TTC549 (cell line): ENCODE data around the gene ISG20L2.

Experiments
- FAIRE-seq: peaks from 2 replicates; lab custom pipeline; 2012; peaks lifted over from hg19 to GRCh38; lab: Jason Lieb, UNC

The ISG20L2 gene

DNA sequence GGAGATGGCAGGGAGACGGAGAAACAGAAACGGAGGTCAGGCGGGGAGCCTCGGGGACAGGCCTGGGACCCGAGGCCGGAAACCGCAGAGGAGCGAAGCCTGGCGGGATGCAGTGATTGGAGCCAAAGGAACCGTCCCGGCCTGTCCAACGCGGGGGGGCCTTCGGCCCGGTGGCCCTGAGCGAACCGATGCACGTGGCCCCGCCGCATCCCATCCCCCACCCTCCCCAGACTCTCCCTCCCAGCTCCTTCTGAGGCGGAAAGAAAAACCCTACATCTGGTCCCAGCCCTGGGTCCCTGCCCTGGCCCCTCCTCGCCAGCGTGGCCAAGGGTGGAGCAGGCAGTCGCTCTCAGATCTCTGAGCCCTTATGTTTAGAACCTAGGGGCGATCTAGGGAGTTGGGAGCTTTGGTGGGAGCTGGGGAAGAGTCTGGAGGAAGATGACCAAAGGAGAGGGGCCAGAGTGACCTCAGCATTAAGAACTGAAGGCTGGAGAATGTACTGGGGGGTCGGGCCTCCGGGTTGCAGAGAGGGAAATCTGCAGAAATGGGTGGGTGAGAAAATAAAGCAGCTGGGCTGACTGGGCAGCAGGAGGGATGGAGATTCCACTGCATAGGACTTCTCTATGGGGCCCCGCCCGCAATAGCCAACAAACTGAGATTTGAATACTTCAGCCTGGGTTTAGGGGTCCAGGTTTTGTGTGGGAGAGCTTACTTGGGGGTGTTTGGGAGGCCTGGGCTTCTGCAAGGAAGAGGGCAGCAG is 21.7 kb downstream of the ISG20L2 start:
- no peak for FAIRE-seq

GRCh38 chr1:156705918-156706656 is 22.5 kb downstream of the ISG20L2 start:
- FAIRE-seq: peak; percentile 28

GRCh38 chr1:156705321-156705917 is 23.1 kb downstream of the ISG20L2 start, which contains the start of gene CRABP2:
TSS of gene CRABP2 (minus strand) at chr1:156705583. CDS start at chr1:156705446, 137 bp downstream.
- no peak for FAIRE-seq

DNA sequence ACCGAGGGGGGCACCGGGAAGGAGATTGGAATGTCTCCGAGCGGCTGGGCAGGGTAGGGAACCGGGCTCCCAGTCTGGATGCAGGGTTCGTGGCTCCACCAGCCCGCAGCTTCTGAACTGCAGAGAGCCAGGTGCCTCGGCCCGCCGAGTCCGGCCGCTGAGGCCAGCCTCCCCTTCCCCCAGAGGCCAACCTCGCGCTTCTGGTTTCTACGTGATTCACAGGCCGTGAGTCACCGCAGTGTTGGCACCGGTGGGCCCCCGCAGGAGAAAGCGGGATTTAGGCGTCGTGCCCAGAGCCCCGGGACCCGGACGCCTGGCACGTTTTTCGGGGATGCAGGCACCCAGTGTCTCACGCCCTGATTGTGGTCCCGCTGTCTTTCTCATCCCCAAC is 23.6 kb downstream of the ISG20L2 start:
- FAIRE-seq: no peak

GRCh38 chr1:156704166-156704711 is 24.3 kb downstream of the ISG20L2 start:
- no peak for FAIRE-seq

GRCh38 chr1:156703741-156704140 is 24.8 kb downstream of the ISG20L2 start:
- FAIRE-seq: no peak

GRCh38 chr1:156703336-156703735 is 25.2 kb downstream of the ISG20L2 start:
- FAIRE-seq: no peak

DNA sequence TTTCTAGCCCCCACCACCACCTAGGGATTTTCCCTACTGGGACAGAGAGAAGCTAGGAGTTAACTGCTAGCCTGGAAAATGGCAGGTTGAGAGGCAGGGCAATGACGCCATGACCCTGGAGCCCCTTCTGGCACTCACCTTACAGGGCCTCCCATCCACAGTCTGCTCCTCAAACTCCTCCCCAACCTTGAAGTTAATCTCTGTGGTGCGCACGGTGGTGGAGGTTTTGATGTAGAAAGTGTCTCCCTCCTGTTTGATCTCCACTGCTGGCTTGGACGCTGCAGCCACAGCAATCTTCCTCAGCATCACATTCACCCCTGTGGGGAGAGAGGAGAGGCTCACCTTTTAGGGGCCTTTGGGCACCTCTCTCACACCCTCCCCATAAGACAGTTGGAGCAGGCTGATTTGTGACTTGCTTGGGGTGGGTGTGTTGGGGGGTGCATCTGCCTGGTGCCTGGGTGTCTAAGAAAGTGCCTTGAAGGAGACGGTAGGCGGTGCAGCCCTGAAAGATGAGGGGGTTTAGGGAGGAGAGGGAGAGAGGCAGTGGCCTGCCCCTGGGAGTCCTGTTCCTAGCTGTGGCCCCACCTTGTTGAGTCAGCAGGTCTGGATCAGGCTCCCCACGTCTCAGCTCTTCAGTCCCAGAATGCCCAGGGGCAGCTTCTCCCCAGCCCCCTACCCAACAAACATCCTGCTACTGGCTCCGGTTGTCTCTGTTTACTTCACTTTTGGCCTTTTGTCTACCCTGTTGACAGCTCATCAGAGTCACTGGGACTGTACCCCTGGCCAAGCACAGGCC is 27.6 kb downstream of the ISG20L2 start:
- FAIRE-seq: no peak

DNA sequence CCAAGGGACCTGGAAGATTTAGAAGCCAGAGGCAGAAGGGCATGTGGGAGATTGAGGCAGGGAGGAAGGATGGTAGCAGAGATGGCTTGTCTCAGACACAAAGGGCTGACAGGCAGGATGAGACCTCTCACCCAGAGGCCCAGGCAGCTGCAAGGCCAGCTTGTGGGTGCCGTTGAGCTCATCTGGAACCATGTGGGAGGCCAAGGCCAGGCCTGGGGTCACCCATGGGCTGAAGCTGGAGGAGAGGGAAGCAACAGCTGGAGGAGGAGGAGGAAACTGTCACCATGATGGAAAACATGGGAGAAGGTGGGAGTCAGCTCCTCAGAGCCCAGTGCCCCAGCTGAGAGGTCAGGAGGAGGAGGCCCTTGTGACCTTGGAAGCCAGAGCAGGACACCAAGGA is 29.6 kb downstream of the ISG20L2 start:
- FAIRE-seq: no peak

DNA sequence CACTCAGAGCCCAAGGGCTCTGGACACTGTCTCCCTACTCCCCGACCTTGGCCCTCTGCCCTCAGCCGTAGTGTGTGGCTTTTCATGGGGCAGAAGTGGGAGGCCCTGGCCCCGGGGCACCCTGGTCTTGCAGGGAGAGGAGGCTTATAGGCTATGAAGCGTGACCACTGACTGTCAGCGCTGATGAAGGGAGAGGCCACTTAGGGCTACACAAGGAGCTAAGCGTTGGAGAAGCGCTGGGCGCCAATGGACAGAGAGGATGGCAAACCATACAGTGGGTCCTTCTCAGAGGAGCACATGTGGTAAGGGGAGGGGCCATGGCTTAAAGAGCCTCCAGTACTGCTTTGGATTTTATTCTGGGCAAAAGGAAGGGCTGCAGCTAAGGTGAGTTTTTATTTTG is 31.1 kb downstream of the ISG20L2 start:
- FAIRE-seq: no peak

DNA sequence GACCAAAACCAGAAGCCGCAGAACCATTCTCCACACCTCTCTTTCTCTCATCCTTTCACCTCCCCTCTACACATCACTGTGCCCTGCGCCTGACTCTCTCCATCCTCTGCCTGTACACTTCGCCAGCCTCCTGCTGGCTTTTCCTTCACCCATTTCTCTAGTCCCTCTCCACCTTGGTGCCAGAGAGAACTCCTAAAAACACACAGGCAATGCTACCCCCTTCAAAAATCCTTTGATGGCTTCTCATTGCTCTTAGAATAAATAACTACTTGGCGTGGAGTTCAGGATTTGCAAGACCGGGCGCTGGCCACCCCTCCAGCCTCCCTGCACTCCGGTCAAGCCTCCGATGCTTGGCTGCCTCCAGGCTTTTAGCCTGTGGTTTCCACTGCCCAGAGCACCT is 31.8 kb downstream of the ISG20L2 start:
- no peak for FAIRE-seq

- FAIRE-seq: no peak
Observed at GRCh38 chr1:156694690-156694962, 33.9 kb downstream of the ISG20L2 start.

DNA sequence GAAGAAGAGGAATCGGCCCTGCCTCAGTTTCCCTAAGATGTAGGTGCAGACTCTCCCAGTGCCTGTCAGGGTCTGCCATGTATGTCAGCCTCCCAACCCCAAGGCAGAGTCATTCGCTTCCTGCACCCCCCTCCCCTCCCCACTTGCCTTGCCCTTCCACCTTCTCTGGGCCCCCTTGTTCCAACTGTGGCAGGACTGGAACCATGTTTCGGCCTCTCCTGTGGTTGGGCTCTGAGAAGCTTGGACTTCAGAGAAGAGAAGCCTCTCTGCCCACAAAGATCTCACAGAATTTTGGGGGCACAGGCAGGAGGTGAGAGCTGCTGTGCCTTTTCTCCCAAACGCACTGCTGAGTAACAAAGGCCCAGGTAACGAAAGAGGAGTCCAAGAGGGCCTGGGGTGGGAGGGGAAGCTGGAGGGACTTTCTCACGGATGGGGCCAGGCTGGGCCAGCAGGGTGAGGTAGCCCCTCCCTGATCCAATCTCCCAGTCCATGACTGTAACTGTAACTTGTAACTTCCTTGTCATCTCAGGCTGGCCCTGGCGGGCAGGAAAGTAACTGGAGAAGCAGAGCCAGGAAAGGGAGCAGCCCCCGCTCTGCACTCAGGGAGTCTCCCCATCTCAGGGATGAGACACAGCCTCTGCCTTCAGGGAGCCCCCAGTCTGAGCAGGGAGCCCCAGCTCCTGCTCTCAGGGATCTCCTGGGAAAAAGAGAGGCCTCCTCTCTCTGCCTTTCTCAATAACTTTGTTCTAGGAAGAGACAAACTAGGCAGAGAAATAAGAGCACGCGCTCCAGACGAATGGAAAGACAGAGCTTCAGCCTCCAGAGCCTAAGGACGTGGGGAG is 34.5 kb downstream of the ISG20L2 start:
- FAIRE-seq: no peak

GRCh38 chr1:156692925-156693847 is 35.4 kb downstream of the ISG20L2 start:
- no peak for FAIRE-seq

GRCh38 chr1:156692441-156692924 is 36.1 kb downstream of the ISG20L2 start:
- no peak for FAIRE-seq

GRCh38 chr1:156691665-156692440 is 36.7 kb downstream of the ISG20L2 start:
- FAIRE-seq: no peak

GRCh38 chr1:156691191-156691590 is 37.4 kb downstream of the ISG20L2 start:
- no peak for FAIRE-seq

GRCh38 chr1:156690675-156691036 is 37.9 kb downstream of the ISG20L2 start:
- FAIRE-seq: no peak

DNA sequence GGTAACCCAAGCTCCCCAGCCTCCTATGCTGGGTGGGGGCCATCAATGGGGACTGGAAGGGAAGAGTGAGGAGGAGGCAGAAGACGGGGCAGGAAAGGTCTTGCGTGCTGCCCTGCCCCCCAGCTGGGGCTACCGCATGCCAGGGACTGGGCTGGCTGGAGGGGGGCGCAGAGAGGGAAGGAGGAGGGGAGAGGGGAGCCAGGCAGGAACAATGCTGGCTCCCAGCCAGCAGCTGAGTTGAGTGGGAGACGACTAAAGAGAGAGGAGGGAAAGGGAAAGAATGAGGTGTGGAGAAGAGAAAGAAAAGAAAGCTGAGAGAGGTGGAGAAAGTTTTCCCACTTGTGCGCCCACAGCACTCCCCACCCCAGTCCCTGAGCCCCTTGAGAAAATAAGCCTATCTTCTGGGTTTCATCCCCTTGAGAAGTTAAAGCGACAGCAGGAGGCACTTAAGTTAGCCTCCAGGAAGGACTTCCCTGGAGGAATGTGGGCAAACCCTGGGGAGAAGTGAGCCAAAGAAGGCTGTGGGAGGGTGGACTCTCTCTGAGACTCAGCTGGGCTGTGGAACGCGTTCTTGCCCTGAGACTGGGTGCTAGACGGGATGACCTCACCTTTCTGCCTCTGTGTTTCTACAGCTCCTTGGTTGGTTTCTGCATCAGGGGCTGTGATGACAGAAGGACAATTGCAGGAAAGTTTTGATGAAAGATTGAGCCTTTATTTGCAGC is 38.5 kb downstream of the ISG20L2 start:
- FAIRE-seq: no peak
